Osteocyte (in vitro differentiated cells): ENCODE data around the gene FITM1. TPM values are rescaled to one million over a fixed set of nuclear protein-coding genes. Genes with fewer than 3 reads are reported as not detected.

Source experiments
- DNase-seq: peaks from one replicate; pipeline ENCODE4 v3.0.0; 2021; ENCODE audit warnings: mixed read lengths; ENCODE audit not compliant: unreplicated experiment; ENCODE audit errors: extremely low spot score
- H3K27ac Mint-ChIP-seq: one replicate; pipeline ENCODE4 v1.8.0; 2021; ENCODE audit warnings: mild to moderate bottlenecking, mixed read lengths; ENCODE audit not compliant: unreplicated experiment
- H3K27me3 Mint-ChIP-seq: one replicate; pipeline ENCODE4 v1.8.0; 2021; ENCODE audit warnings: mixed read lengths; ENCODE audit not compliant: unreplicated experiment
- H3K36me3 Mint-ChIP-seq: one replicate; pipeline ENCODE4 v1.8.0; 2021; ENCODE audit warnings: mixed read lengths; ENCODE audit not compliant: unreplicated experiment
- H3K4me1 Mint-ChIP-seq: one replicate; pipeline ENCODE4 v1.8.0; 2021; ENCODE audit warnings: mixed read lengths; ENCODE audit not compliant: unreplicated experiment
- H3K4me3 Mint-ChIP-seq: one replicate; pipeline ENCODE4 v1.8.0; 2021; ENCODE audit warnings: mild to moderate bottlenecking, moderate library complexity, mixed read lengths; ENCODE audit not compliant: unreplicated experiment
- H3K9me3 Mint-ChIP-seq: one replicate; pipeline ENCODE4 v1.8.0; 2021; ENCODE audit warnings: mixed read lengths; ENCODE audit not compliant: unreplicated experiment
- total RNA-seq: library from RNA; stranded (reverse); gene quantifications from 2 replicates; pipeline ENCODE4 v1.2.1, GENCODE V29; 2021
- TF ChIP-seq, protein P1 (sequence below): fragments of 200-600 bp; sonication (generic); IDR thresholded peaks from 2 replicates; pipeline ENCODE4 v1.5.0; 2021; ENCODE audit warnings: antibody characterized with exemption, mild to moderate bottlenecking, moderate library complexity

Gene FITM1
- total RNA-seq, 1 donor from 2014 or later, result 0.73 TPM

DNA sequence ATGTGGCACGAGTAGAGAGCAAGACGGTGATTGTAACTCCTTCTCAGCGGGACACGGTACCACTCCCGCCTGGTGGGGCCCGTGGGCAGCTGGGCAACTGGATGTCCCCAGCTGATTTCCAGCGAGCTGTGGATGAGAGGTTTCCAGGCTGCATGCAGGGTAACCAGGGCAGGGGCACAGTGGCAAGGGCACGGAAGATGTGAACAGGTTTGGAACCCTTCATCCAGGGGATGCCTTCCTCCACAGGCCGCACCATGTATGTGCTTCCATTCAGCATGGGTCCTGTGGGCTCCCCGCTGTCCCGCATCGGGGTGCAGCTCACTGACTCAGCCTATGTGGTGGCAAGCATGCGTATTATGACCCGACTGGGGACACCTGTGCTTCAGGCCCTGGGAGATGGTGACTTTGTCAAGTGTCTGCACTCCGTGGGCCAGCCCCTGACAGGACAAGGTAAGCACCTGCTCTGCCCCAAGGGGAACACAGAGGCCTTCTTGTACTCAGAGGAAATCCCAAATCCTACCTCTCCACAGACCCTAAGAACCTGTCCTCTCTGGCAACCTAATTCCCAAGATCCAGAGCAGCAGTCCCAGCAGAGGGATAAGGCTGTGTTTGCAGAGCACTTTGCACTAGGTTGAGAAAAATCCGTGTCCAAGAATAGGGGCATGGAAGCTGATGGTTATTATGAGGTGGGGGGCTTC, 32.1 kb upstream of the FITM1 start:
- Mint-ChIP-seq H3K4me1 (peaks cover 20% of the 10 kb centered on the region), H3K27ac (no peak overlapping the region), H3K4me3 (no peak overlapping the region), H3K27me3 (no peaks in the 10 kb centered on the region), H3K36me3 (peaks cover 27% of the 10 kb centered on the region), H3K9me3 (no peaks in the 10 kb centered on the region)
- no peak for DNase-seq
- TF ChIP-seq, protein P1, sequence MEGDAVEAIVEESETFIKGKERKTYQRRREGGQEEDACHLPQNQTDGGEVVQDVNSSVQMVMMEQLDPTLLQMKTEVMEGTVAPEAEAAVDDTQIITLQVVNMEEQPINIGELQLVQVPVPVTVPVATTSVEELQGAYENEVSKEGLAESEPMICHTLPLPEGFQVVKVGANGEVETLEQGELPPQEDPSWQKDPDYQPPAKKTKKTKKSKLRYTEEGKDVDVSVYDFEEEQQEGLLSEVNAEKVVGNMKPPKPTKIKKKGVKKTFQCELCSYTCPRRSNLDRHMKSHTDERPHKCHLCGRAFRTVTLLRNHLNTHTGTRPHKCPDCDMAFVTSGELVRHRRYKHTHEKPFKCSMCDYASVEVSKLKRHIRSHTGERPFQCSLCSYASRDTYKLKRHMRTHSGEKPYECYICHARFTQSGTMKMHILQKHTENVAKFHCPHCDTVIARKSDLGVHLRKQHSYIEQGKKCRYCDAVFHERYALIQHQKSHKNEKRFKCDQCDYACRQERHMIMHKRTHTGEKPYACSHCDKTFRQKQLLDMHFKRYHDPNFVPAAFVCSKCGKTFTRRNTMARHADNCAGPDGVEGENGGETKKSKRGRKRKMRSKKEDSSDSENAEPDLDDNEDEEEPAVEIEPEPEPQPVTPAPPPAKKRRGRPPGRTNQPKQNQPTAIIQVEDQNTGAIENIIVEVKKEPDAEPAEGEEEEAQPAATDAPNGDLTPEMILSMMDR, result no peak

DNA sequence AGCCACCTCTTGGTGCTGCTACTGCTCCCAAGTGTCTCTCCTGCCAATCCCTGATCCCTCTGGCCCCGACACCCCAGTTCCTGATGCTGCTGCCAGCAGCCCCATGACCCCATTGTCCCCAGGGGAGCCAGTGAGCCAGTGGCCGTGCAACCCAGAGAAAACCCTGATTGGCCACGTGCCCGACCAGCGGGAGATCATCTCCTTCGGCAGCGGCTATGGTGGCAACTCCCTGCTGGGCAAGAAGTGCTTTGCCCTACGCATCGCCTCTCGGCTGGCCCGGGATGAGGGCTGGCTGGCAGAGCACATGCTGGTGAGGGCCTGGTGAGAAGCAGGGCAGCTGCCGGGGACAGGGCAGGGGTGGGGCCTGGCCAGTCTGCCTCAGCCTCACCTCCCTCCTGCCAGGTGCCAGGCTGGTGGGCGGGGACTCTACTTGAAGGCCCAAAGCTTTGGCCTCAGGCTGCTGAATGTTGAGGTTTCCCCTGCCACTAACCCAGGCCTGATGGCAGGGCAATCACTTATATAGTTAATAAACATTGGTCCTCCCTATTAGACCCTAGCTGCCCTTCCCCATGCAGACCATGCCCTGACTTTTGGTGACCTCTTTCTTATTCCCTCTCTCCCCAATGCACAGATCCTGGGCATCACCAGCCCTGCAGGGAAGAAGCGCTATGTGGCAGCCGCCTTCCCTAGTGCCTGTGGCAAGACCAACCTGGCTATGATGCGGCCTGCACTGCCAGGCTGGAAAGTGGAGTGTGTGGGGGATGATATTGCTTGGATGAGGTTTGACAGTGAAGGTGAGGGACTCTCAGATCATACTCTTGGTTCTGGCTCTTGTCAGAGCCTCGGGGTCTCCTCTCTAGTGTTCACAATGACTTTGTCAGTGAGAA, 31.3 kb upstream of the FITM1 start:
- Mint-ChIP-seq H3K36me3 (peaks cover 34% of the 10 kb centered on the region), H3K4me1 (peaks cover 15% of the 10 kb centered on the region), H3K9me3 (no peaks in the 10 kb centered on the region), H3K27me3 (no peaks in the 10 kb centered on the region), H3K4me3 (no peak overlapping the region), H3K27ac (no peak overlapping the region)
- TF ChIP-seq, protein P1, result no peak
- no peak for DNase-seq

- H3K27me3 Mint-ChIP-seq, result no peaks in the 10 kb centered on the region
- peaks cover 10% of the 10 kb centered on the region for H3K4me1 Mint-ChIP-seq
- H3K9me3 Mint-ChIP-seq, result no peaks in the 10 kb centered on the region
- H3K4me3 Mint-ChIP-seq, result no peak overlapping the region
- TF ChIP-seq, protein P1, result no peak
- H3K36me3 Mint-ChIP-seq, result peaks cover 39% of the 10 kb centered on the region
- no peak overlapping the region for H3K27ac Mint-ChIP-seq
- DNase-seq, result no peak
These were observed 30.1 kb upstream of the FITM1 start for GRCh38 chr14:24100197-24100981.

GRCh38 chr14:24100982-24101494, 29.4 kb upstream of the FITM1 start:
- peaks cover 34% of the 10 kb centered on the region for H3K36me3 Mint-ChIP-seq
- H3K4me3 Mint-ChIP-seq, result no peak overlapping the region
- no peaks in the 10 kb centered on the region for H3K27me3 Mint-ChIP-seq
- peaks cover 5% of the 10 kb centered on the region for H3K4me1 Mint-ChIP-seq
- DNase-seq, result no peak
- TF ChIP-seq, protein P1, result no peak
- no peak overlapping the region for H3K27ac Mint-ChIP-seq
- no peaks in the 10 kb centered on the region for H3K9me3 Mint-ChIP-seq
